Sciatic nerve (tissue), 1 donor: ENCODE results near the gene CPXM1. TPM values are rescaled to one million over a fixed set of nuclear protein-coding genes. Genes with fewer than 3 reads are reported as not detected.

ENCODE experiments used
- total RNA-seq: library from RNA; stranded (reverse); fragmentation: NEBNext Ultra II Directional; extraction: Animal tissue kit (Norgen Biotek cat#: 25700); gene quantifications from one replicate; pipeline ENCODE4 v1.2.1, GENCODE V29; 2021
- donor health status: DM: no; HTN: no; CAD: no.

Gene CPXM1
- total RNA-seq, 1 donor from 2014 or later: 5.9 TPM

Other genes starting within 250 kb of the CPXM1 start
- gene NOP56, start 148.0 kb downstream of the CPXM1 start, total RNA-seq: 97.4 TPM
- gene IDH3B, start 136.4 kb downstream of the CPXM1 start, total RNA-seq: 67.0 TPM
- 15.3 TPM for gene EBF4, start 107.8 kb downstream of the CPXM1 start, total RNA-seq
- gene C20orf141, start 14.4 kb upstream of the CPXM1 start, total RNA-seq: not detected
- not detected for gene TMEM239, start 15.7 kb upstream of the CPXM1 start, total RNA-seq
- 40.4 TPM for gene PCED1A, start 40.0 kb upstream of the CPXM1 start, total RNA-seq
- gene VPS16, start 40.1 kb upstream of the CPXM1 start, total RNA-seq: 40.0 TPM
- gene PTPRA, start 72.9 kb upstream of the CPXM1 start, total RNA-seq: 81.7 TPM
- not detected for gene GNRH2, start 243.0 kb upstream of the CPXM1 start, total RNA-seq
- gene MRPS26, start 245.4 kb upstream of the CPXM1 start, total RNA-seq: 29.6 TPM